ENCODE measurements around the gene FAT1. TPM values are rescaled to one million over a fixed set of nuclear protein-coding genes. Genes with fewer than 3 reads are reported as not detected.

The FAT1 gene
- total RNA-seq, 2 experiments from 2014 or later: not detected

DNA sequence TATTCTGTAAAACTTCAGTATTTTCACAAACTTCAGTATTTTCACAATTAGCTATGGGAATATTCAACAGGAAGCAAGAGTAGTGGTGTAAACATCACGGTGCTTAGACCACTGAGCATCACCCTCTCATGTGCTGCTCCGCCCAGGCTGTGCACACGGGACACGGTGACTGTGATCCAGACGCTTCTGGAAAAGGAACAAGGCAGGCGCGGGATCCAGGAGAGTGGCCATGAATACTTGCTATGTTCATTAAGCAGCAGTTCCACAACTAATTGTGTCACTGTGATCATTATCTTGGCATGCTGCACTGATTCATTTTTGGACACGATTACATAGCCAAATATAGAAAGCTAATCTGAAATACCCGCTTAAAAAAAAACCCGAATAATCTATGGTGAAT is 19.6 kb upstream of the FAT1 start:
- CTCF ChIA-PET: no interaction called here

DNA sequence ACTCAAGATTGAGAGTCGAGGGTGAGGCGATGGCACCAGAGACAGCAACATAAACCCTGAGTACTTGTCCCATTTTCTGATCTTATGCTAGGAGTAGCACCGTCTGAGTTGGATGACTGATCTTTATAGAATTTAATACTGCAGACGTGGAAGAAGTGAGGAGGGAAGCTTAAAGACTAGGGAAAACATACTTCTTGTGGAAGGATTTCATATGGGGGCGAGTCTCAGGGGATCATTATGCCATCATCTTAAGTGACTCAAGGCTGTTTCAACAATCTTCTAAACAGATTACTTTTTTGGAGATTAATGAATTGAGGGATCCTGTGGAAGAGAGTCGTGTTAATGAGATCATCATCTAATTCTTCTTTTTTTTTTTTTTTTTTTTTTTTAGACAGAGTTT is 17.2 kb upstream of the FAT1 start:
- H3K4me3 Mint-ChIP-seq: no peak overlapping the region
- ATAC-seq (no peak), DNase-seq (no peak)
- H3K9me3 Mint-ChIP-seq (ENCODE audit: insufficient read depth): peaks cover 6% of the 10 kb centered on the region
- no peaks in the 10 kb centered on the region for H3K36me3 Mint-ChIP-seq (ENCODE audit: low read depth)
- POLR2A ChIA-PET: no interaction called here
- no peaks in the 10 kb centered on the region for H3K27me3 Mint-ChIP-seq (ENCODE audit: low read depth)
- no peaks in the 10 kb centered on the region for H3K4me1 Mint-ChIP-seq (ENCODE audit: low read depth)
- no peak overlapping the region for H3K27ac Mint-ChIP-seq
- CTCF ChIA-PET: no interaction called here

More for the DNA sequence above, 19.6 kb upstream of the FAT1 start:
- POLR2A ChIA-PET: no interaction called here
- Mint-ChIP-seq H3K27ac (no peak overlapping the region), H3K27me3 (ENCODE audit: low read depth) (no peaks in the 10 kb centered on the region), H3K36me3 (ENCODE audit: low read depth) (no peaks in the 10 kb centered on the region), H3K4me3 (no peak overlapping the region), H3K9me3 (ENCODE audit: insufficient read depth) (peaks cover 6% of the 10 kb centered on the region), H3K4me1 (ENCODE audit: low read depth) (no peaks in the 10 kb centered on the region)
- ATAC-seq (no peak), DNase-seq (no peak)

DNA sequence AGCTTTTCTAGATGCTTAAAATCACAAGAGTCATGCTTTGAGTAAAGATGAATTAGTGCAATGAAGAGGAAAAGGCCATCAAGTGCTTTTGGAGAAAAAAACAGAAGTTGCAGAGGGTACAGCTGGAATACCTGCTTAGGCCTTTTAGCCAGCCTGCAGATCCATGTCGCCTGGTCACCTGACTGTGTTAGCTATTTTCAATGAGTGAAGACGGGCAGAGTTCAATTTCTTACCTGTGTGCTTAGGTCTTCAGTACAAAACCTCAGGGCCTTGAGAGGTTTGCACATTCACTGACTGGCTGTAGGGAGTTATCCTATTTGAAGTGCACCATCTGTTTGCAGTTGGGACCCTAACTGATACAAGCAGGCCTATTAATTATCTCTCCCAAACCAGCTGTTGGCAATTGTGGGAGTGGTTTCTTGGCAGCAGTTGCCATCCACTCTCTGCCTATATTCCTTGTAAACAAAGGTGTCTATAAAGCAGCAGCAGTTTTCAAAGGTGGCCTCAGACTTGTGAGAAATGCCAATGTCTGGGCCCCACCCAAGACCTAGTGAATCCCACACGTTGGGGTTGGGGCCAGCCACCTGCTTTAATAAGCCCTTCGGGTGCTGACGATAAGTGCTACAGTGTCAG is 16.3 kb upstream of the FAT1 start:
- H3K27ac Mint-ChIP-seq: no peak overlapping the region
- H3K27me3 Mint-ChIP-seq (ENCODE audit: low read depth): no peaks in the 10 kb centered on the region
- no peak for ATAC-seq
- H3K4me3 Mint-ChIP-seq: no peak overlapping the region
- no peaks in the 10 kb centered on the region for H3K36me3 Mint-ChIP-seq (ENCODE audit: low read depth)
- ChIA-PET CTCF (no interaction called here), POLR2A (no interaction called here)
- H3K9me3 Mint-ChIP-seq (ENCODE audit: insufficient read depth): peaks cover under 1% of the 10 kb centered on the region
- no peak for DNase-seq
- H3K4me1 Mint-ChIP-seq (ENCODE audit: low read depth): no peaks in the 10 kb centered on the region

DNA sequence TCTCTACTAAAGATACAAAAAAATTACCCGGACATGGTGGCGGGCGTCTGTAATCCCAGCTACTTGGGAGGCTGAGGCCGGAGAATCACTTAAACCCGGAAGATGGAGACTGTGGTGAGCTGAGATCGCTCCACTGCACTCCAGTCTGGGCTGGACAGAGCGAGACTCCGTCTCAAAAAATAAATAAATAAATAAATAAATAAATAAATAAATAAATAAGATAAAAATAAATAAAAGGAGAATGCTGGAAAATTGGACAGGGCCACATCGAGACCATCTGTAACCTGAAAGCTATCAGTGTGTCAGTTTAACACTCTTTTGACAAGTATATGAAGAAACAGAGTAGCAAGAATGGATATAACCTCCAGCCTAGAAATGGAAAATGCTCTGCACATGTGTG is 15.7 kb upstream of the FAT1 start:
- no peaks in the 10 kb centered on the region for H3K4me1 Mint-ChIP-seq (ENCODE audit: low read depth)
- no peak overlapping the region for H3K4me3 Mint-ChIP-seq
- no peak overlapping the region for H3K27ac Mint-ChIP-seq
- no peaks in the 10 kb centered on the region for H3K27me3 Mint-ChIP-seq (ENCODE audit: low read depth)
- H3K36me3 Mint-ChIP-seq (ENCODE audit: low read depth): no peaks in the 10 kb centered on the region
- no peaks in the 10 kb centered on the region for H3K9me3 Mint-ChIP-seq (ENCODE audit: insufficient read depth)
- ATAC-seq (no peak), DNase-seq (no peak)
- ChIA-PET POLR2A (no interaction called here), CTCF (no interaction called here)

DNA sequence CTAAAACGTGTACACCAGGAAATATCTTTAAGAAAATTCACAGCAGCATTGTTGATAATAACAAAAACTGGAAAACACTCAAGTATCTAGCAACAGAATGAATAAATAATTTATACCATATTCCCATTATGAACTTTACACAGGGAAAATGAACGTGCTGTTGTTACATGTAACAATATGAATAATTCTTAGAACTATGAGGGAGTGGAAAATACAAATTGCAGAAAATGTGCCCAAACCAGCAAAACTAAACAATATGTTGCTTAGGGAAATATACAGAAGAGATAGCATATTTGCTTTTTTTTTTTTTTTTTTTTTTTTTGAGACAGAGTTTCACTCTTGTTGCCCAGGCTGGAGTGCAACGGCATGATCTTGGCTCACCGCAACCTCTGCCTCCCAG is 14.8 kb upstream of the FAT1 start:
- H3K4me1 Mint-ChIP-seq (ENCODE audit: low read depth): no peaks in the 10 kb centered on the region
- CTCF ChIA-PET: no interaction called here
- ATAC-seq: no peak
- no peak overlapping the region for H3K27ac Mint-ChIP-seq
- no peaks in the 10 kb centered on the region for H3K27me3 Mint-ChIP-seq (ENCODE audit: low read depth)
- H3K9me3 Mint-ChIP-seq (ENCODE audit: insufficient read depth): no peaks in the 10 kb centered on the region
- no peak overlapping the region for H3K4me3 Mint-ChIP-seq
- H3K36me3 Mint-ChIP-seq (ENCODE audit: low read depth): no peaks in the 10 kb centered on the region
- POLR2A ChIA-PET: no interaction called here
- no peak for DNase-seq

DNA sequence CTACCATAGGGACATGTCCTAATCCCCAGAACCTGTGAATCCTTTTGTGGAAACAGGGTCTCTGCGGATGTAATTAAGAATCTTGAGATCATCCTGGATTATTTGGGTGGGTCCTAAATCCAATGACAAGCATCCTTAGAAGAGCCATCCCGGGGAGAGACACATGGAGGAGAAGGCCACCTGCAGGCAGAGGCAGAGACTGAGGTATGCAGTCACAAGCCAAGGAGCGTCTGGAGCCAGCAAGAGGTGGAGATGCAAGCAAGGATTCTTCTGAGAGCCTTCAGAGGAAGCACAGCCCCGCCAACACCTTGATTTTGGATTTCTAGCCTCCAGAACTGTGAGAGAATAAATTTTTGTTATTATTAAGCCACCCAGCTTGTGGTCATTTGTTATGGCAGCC is 13.8 kb upstream of the FAT1 start:
- Mint-ChIP-seq H3K27me3 (ENCODE audit: low read depth) (no peaks in the 10 kb centered on the region), H3K4me3 (no peak overlapping the region), H3K9me3 (ENCODE audit: insufficient read depth) (no peaks in the 10 kb centered on the region), H3K36me3 (ENCODE audit: low read depth) (no peaks in the 10 kb centered on the region), H3K4me1 (ENCODE audit: low read depth) (no peaks in the 10 kb centered on the region), H3K27ac (no peak overlapping the region)
- ChIA-PET CTCF (no interaction called here), POLR2A (no interaction called here)
- DNase-seq: no peak
- ATAC-seq: no peak

DNA sequence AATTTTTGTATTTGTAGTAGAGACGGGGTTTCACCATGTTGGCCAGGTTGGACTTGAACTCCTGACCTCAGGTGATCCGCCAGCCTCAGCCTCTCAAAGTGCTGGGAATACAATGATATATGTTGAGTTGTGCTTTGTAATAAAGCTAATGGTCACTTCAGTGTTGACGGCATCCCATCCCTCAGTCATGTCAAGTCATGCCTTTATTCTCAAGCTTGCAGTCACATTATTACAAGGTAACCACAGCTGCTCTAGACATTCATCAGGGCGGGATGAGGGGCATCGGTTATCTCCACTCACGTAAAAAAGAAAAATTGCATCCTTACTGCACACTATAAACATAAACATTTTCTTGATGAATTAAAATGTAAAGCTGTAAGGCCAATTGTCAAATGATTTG is 12.8 kb upstream of the FAT1 start:
- DNase-seq (no peak), ATAC-seq (no peak)
- POLR2A ChIA-PET: no interaction called here
- H3K27ac Mint-ChIP-seq: no peak overlapping the region
- H3K4me3 Mint-ChIP-seq: no peak overlapping the region
- H3K27me3 Mint-ChIP-seq (ENCODE audit: low read depth): no peaks in the 10 kb centered on the region
- H3K36me3 Mint-ChIP-seq (ENCODE audit: low read depth): no peaks in the 10 kb centered on the region
- H3K9me3 Mint-ChIP-seq (ENCODE audit: insufficient read depth): no peaks in the 10 kb centered on the region
- H3K4me1 Mint-ChIP-seq (ENCODE audit: low read depth): no peaks in the 10 kb centered on the region
- CTCF ChIA-PET: no interaction called here

DNA sequence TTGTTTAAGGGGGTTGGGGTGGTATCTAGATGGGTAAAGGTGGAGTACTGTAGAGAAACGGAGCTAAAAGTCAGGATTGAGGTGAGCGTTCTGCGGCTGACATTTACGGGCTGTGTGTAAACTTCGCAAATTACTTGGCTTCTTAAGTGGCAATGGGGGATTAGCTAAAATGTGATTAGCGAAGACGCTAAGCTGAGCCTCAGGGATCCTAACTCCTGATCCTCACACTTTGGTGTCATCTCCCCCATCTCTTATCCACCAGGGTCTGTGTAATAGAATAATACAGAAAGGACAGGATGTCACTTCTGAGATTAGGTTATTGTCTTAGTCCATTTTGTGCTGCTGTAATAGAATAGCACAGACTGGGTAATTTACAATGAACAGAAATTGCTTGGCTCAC is 10.6 kb upstream of the FAT1 start:
- Mint-ChIP-seq H3K27me3 (ENCODE audit: low read depth) (no peaks in the 10 kb centered on the region), H3K36me3 (ENCODE audit: low read depth) (no peaks in the 10 kb centered on the region), H3K27ac (no peak overlapping the region), H3K9me3 (ENCODE audit: insufficient read depth) (no peaks in the 10 kb centered on the region), H3K4me1 (ENCODE audit: low read depth) (no peaks in the 10 kb centered on the region), H3K4me3 (no peak overlapping the region)
- ATAC-seq: no peak
- ChIA-PET CTCF (no interaction called here), POLR2A (no interaction called here)
- no peak for DNase-seq

DNA sequence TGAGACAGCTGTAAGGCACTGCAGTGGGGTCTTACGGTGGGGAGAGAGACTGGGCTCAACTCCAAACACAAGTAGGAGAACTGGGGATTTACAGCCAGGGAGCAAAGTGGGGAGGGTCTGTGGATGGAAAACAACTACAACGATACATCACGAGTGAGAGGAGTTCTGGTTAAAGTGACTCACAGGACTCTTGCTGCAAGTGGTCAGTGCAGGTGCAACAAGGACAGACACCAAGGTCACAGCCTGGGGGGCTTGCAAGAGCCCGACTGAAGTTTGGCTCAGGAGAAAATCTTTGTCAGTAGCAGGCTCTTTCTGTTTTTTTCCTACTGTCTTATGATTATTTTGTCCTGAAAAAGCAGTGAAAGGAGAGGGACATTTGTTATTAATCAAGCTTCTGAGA is 10.1 kb upstream of the FAT1 start:
- ChIA-PET CTCF (no interaction called here), POLR2A (no interaction called here)
- no peaks in the 10 kb centered on the region for H3K4me1 Mint-ChIP-seq (ENCODE audit: low read depth)
- DNase-seq (no peak), ATAC-seq (no peak)
- no peaks in the 10 kb centered on the region for H3K9me3 Mint-ChIP-seq (ENCODE audit: insufficient read depth)
- H3K36me3 Mint-ChIP-seq (ENCODE audit: low read depth): no peaks in the 10 kb centered on the region
- no peak overlapping the region for H3K4me3 Mint-ChIP-seq
- H3K27ac Mint-ChIP-seq: no peak overlapping the region
- H3K27me3 Mint-ChIP-seq (ENCODE audit: low read depth): no peaks in the 10 kb centered on the region

DNA sequence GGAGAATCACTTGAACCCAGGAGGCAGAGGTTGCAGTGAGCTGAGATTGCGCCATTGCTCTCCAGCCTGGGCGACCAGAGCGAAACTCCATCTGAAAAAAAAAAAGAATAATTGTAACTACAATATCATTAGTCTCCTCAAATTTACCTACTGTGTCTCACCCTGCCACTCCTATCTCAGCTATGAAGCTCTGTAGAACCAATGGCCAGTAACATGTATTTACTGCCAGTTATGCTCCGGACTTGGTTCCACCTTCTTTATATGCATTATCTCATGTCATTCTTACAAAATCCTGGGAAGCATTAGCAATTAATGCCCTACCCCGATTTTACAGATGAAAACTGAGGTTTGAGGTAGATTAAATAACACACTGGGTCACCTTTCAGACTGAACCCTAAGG is 7.0 kb upstream of the FAT1 start:
- CTCF ChIA-PET: no interaction called here

DNA sequence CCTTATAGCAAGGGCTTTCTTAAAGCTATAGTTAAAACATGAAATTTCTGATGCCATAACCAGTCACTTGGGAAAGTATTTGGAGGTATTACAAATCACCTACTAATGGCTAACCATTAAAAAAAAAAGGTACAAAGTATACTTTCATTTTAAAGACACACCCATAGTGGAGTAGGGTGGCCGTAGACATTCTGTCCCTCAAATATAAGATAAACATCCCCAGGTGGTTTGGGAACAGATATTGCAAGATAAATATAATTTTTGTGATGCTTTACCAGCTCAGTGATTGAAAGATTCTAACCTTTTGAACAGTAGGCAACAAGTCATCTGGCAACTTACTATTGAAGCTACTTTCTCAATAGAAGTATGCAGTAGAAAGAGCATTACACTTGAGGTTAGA is 6.2 kb upstream of the FAT1 start:
- DNase-seq (no peak), ATAC-seq (no peak)
- ChIA-PET CTCF (no interaction called here), POLR2A (no interaction called here)
- H3K27me3 Mint-ChIP-seq (ENCODE audit: low read depth): peaks cover 27% of the 10 kb centered on the region
- H3K9me3 Mint-ChIP-seq (ENCODE audit: insufficient read depth): no peaks in the 10 kb centered on the region
- peaks cover 7% of the 10 kb centered on the region for H3K4me1 Mint-ChIP-seq (ENCODE audit: low read depth)
- H3K4me3 Mint-ChIP-seq: no peak overlapping the region
- peaks cover 9% of the 10 kb centered on the region for H3K36me3 Mint-ChIP-seq (ENCODE audit: low read depth)
- H3K27ac Mint-ChIP-seq: no peak overlapping the region

More for the DNA sequence above, 7.0 kb upstream of the FAT1 start:
- ATAC-seq: no peak
- no peak for DNase-seq
- H3K9me3 Mint-ChIP-seq (ENCODE audit: insufficient read depth): no peaks in the 10 kb centered on the region
- POLR2A ChIA-PET: no interaction called here
- peaks cover 7% of the 10 kb centered on the region for H3K4me1 Mint-ChIP-seq (ENCODE audit: low read depth)
- peaks cover 7% of the 10 kb centered on the region for H3K36me3 Mint-ChIP-seq (ENCODE audit: low read depth)
- H3K27me3 Mint-ChIP-seq (ENCODE audit: low read depth): peaks cover 20% of the 10 kb centered on the region
- no peak overlapping the region for H3K27ac Mint-ChIP-seq
- no peak overlapping the region for H3K4me3 Mint-ChIP-seq

DNA sequence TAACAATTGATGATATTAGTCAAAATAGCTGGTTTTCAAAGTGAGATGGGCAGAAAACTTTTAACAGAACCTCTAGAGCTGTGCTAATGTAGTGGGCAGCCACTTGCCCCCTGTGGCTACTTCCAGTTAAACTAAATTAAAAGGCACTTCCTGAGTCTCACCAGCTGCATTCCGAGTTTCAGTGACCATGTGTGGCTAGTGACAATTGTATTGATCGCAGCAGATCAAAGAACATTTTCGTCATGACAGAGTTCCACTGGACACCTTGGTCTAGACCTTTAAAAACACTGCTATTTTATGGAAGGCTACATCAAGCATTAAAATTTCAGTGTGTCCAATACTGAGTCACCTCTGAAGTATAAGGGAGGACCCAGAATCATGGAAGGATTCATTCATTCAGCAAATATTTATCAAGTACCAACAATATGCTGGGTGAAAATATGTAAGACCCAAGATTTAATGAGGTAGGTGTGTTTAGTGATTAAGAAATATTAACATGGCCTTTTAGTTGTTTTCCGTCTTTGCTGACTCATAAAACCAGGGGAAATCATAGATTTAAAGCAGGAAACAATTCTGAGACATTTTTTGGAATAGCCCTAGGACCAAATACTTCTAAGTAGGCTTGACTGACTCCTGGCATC is 5.1 kb upstream of the FAT1 start:
- Mint-ChIP-seq H3K36me3 (ENCODE audit: low read depth) (peaks cover 10% of the 10 kb centered on the region), H3K27ac (no peak overlapping the region), H3K4me3 (no peak overlapping the region), H3K4me1 (ENCODE audit: low read depth) (peaks cover 7% of the 10 kb centered on the region), H3K27me3 (ENCODE audit: low read depth) (peaks cover 30% of the 10 kb centered on the region), H3K9me3 (ENCODE audit: insufficient read depth) (no peaks in the 10 kb centered on the region)
- DNase-seq (no peak), ATAC-seq (no peak)
- POLR2A ChIA-PET: no interaction called here
- CTCF ChIA-PET: no interaction called here

DNA sequence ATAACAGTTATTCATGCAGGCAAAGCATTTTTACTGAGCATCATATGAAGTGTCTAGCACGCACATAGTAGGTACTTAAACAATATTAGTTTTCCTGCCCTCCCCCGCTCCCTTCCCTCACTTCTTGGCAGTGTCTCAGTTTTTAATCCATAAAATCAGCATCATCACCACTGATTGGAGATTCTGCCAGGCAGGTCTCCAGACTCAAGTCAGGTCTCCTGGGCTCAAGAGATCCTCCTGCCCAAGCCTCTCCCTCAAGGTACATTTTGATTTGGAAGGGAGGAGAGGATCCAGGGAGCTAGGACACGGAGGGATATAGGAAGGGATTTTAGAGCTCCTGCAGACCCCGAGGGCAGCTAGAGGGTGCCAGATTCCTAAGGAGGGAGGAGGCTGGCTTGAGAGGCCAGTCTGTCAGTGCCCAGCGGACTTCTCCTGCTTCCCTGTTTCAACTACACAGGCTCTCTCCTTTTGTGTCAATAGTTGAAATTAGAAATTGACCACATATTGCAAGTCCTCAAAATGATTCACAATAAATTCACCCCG is 4.4 kb upstream of the FAT1 start:
- no peaks in the 10 kb centered on the region for H3K9me3 Mint-ChIP-seq (ENCODE audit: insufficient read depth)
- H3K27me3 Mint-ChIP-seq (ENCODE audit: low read depth): peaks cover 30% of the 10 kb centered on the region
- DNase-seq (no peak), ATAC-seq (no peak)
- POLR2A ChIA-PET: no interaction called here
- H3K27ac Mint-ChIP-seq: no peak overlapping the region
- peaks cover 7% of the 10 kb centered on the region for H3K4me1 Mint-ChIP-seq (ENCODE audit: low read depth)
- peaks cover 10% of the 10 kb centered on the region for H3K36me3 Mint-ChIP-seq (ENCODE audit: low read depth)
- H3K4me3 Mint-ChIP-seq: no peak overlapping the region
- CTCF ChIA-PET: no interaction called here
